SKM-1 treated with dmso at 0.1 percent for 144 hours (cell line): ENCODE results near the gene CD44.
"Not testable (repeated sequence)": the region's sequence is repeated elsewhere in the genome, so short reads cannot be mapped to it uniquely, and the experiment has no call there.

Experiments used
- DNase-seq: peaks from one replicate; lab custom pipeline; 2025; ENCODE audit not compliant: unreplicated experiment; lab: John Stamatoyannopoulos, UW

Gene CD44

GRCh38 chr11:35138943-35139721 lies at the start of gene CD44:
TSS of gene CD44 (plus strand) at chr11:35139171. CDS start at chr11:35139304, 133 bp downstream.
- DNase-seq, result peak; percentile 61

- DNase-seq, result no peak
Measured at GRCh38 chr11:35089666-35090065, 49.3 kb upstream of the CD44 start.

- no peak for DNase-seq
Measured at GRCh38 chr11:35090125-35090524, 48.8 kb upstream of the CD44 start.

- not testable (repeated sequence) for DNase-seq
Measured at GRCh38 chr11:35090991-35091390, 48.0 kb upstream of the CD44 start.

- DNase-seq, result no peak
Measured at GRCh38 chr11:35096723-35097122, 42.2 kb upstream of the CD44 start.

GRCh38 chr11:35097814-35098455 lies 41.0 kb upstream of the CD44 start:
- DNase-seq, result no peak

GRCh38 chr11:35098855-35099254 lies 40.1 kb upstream of the CD44 start:
- peak; percentile 19 for DNase-seq

GRCh38 chr11:35099278-35100012 lies 39.5 kb upstream of the CD44 start:
- DNase-seq, result no peak

- DNase-seq, result no peak
Measured at GRCh38 chr11:35100013-35100383, 39.0 kb upstream of the CD44 start.

- DNase-seq, result no peak
Measured at GRCh38 chr11:35101223-35101622, 37.7 kb upstream of the CD44 start.

GRCh38 chr11:35102267-35102666 lies 36.7 kb upstream of the CD44 start:
- no peak for DNase-seq

- DNase-seq, result no peak
Measured at GRCh38 chr11:35103366-35104208, 35.4 kb upstream of the CD44 start.

GRCh38 chr11:35104655-35105054 lies 34.3 kb upstream of the CD44 start:
- DNase-seq, result no peak

- DNase-seq, result no peak
Measured at GRCh38 chr11:35105319-35106079, 33.5 kb upstream of the CD44 start.

- peak; percentile 32 for DNase-seq
Measured at GRCh38 chr11:35106595-35106994, 32.4 kb upstream of the CD44 start.

- peak; percentile 25 for DNase-seq
Measured at GRCh38 chr11:35107861-35108260, 31.1 kb upstream of the CD44 start.

- not testable (repeated sequence) for DNase-seq
Measured at GRCh38 chr11:35108336-35108735, 30.6 kb upstream of the CD44 start.

GRCh38 chr11:35109041-35109440 lies 29.9 kb upstream of the CD44 start:
- no peak for DNase-seq

GRCh38 chr11:35109827-35110226 lies 29.1 kb upstream of the CD44 start:
- no peak for DNase-seq
